COR-L47 (cell line): Measurements from ENCODE around the gene CREBBP.
"Not testable (repeated sequence)": the region's sequence is repeated elsewhere in the genome, so short reads cannot be mapped to it uniquely, and the experiment has no call there.

Experiments
- DNase-seq: peaks from one replicate; lab custom pipeline; 2025; lab: John Stamatoyannopoulos, UW

Gene CREBBP

DNA sequence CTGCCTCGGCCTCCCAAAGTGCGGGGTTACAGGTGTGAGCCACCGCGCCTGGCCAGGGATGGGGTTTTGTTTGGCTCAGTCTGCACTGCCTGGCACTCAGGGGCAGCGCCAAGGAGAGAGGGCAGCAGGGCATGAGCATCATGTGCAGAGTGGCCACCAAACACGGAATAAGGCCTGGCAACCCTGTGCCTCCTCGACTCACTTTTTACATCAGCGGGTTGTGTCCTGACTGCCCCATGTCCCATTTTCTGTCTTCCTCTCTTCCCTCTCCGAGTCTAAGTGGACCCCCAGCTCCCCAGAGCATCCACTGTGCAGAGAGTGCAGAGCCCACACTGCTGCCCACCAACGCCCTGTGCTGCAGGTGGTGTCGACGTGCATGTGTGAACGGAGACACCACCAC lies 145.0 kb downstream of the CREBBP start:
- no peak for DNase-seq

DNA sequence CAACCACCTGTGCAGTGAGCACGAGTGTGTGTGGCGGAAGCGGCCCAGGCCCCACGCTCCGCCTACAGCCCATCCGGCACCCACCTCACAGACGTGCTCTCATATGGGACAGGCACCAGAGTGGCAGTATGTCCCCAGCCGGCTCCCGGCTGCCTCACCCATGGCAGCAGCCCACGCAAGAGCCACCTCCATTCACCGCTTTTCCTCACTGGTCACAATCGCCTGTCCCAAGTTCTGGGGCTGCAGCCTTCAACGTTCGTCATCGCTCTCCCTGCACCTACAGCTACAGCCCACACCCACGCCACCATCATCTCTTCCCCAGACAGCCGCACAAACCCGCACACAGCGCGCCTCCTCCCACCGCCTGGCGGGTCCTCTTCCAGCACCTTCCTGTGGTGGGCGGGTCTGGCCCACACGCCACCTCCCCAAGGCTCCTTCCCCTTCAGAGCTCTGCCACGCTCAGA lies 145.7 kb downstream of the CREBBP start:
- no peak for DNase-seq

DNA sequence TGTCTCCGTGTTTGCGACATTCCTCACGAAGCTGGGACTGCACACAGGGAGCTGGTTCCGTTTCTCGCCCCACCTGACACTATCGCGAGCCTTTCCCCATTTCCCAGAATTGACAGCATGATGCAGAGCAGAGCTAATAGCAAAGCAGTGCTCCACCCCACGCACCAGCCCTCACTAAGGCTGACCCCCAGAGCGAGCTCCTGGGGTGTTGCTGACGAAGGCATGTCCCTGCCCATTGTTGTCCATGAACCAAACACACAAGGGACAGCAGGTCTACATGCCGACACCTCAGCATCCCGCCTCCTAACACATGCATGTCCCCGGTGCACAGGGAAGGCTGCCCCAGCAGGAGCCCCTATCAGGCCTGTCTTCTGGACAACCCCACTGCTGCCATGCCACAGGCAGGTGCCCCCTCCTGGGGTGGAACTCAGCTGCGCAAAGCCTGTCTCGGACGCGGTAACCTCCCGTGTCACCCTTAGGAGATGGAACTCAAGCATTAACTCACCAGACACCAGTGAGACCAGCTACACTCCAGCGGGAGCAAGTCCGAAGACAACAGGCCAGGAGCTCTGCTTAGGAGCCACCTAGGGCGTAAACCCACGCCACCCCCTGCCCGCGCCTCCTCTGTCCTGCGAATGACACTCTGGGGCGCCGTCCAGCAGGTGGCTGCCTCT lies 146.3 kb downstream of the CREBBP start:
- no peak for DNase-seq

DNA sequence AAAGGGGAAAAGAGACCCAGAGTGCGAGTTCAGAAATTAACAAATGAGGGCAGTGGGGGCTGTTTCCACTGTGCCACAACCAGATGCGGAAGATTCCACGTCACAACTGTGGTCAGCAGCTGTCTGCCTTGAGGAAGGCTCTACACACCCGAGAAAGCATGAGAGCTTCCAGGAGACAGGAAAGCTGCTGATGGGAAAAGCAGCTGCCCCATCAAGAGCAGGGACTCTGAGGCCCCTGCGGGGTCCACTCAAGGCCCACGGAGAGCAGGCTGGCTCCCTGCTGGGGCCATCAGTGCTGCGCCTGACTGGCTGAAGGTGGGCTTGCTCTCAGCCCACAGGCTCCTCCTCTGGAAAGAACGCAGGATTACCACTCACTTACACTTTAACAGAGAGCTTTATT lies 148.3 kb downstream of the CREBBP start:
- no peak for DNase-seq

DNA sequence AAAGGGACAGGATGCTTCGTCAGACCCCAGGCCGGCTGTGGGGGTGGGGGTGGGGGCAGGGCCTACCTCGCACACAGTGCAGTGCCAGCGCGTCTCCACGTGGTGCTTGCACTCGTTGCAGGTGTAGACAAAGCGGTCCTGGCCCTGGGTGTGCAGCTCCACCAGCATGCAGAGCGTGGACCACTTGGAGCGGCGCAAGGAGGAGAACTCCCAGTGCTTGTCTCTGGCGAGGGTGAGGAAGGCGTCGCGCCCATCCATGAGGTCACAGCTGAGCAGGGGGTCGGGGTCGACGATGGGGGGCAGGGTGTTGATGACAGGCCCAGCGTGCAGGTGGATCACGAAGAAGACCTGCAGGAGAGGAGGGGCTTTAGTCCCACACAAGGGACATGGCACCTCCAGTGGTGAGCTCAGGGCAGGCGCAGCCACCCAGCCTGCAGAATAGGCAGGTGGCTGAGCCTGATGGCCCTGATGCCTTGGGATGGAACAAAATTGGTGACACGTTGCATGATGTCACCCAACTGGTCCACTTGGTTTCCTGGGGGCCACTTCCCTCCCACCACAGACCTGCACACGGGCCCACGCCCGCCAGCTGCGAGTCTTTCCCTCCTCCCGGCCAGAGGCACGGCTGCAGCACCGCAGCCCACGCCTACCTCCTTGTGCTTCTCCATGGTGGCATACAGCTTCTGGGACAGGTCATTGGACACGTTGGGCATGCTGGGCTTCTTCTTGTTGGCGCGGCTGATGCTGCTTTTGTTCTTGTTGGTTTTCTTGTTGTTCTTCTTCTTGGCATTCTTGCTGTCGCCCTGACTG lies 149.2 kb downstream of the CREBBP start:
- no peak for DNase-seq

DNA sequence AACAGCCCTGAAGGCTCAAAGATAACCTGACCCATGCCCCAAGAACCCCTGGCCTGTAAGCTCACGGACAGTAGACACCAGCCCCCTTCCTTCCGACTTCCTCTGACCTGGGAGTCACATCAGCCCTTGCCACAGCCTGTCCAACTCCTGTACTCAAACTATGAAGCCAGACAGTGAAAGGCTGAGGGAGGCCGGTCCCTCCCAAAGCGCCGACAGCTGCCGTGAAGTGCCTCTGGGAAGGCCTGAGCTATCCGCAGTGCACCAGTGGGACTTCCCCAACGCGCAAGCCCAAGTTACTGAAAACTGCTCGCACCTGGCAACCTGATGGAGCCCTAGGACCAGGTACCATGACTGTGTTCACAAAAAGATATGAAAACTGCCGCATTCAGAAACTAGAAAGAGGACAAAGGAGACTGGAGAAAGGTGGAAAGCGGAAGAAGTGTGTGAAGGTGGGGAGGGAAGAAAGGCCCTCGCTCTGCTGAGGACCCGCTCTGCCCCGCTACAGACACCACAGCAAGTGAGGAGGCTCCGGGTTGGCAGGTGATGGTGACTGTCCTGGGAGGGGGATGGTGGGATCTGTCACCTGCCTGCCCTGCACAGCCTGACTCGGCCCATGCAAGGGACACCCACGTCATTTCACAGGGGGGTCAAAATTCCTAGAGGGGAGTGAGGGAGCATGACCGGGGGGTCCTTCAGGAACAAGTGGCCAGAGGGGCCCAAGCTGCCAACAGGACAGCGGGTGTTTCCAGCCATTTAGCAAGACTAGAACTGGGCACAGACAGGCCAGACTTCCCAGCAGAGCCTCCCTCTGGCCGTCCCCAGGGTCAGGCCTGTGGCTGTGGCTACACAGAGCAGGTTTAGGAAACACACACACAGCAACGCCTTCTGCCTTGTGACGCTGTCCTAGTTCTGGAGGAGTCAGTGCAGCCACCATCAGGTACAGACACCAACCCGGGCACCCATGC lies 150.1 kb downstream of the CREBBP start:
- DNase-seq: no peak

DNA sequence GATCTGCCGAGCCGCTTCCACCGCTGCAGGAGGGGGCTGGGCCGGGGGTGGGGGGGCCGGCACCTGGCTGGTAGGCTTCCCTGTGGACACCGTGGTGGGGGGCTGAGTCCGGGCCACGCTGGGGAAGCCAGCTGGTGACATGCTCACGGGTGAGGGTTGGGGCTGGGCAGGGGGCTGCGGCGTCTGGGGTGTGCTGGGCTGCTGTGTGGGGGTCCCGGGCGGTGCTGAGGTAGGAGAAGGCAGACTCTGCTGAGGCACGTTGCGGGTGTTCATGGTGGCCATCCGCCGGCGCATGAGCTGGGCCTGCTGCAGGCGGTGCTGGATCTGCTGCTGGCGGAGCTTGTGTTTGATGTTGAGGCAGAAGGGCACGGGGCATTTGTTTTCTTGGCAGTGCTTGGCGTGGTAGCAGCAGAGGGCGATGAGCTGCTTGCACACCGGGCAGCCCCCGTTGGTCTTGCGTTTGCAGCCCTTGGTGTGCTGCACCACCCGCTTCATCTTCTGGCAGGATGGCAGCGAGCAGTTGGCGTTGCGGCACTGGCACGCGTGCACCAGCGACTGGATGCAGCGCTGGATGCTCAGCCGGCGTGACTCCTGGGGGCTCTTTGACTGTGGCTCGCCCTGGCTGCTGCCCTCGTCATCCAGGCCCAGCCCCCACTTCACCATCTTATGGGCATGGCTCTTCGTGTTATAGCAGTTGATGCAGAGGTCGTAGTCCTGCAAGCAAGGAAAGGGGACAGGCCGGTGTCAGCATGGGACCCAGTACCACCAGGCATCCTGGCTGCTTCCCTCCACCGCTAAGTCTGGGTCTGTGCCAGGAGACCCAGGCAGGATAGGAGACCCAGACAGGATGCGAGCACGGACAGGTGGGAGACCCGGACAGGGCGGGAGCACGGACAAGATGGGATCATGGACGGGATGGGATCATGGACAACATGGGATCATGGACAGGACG lies 151.1 kb downstream of the CREBBP start:
- DNase-seq: no peak

DNA sequence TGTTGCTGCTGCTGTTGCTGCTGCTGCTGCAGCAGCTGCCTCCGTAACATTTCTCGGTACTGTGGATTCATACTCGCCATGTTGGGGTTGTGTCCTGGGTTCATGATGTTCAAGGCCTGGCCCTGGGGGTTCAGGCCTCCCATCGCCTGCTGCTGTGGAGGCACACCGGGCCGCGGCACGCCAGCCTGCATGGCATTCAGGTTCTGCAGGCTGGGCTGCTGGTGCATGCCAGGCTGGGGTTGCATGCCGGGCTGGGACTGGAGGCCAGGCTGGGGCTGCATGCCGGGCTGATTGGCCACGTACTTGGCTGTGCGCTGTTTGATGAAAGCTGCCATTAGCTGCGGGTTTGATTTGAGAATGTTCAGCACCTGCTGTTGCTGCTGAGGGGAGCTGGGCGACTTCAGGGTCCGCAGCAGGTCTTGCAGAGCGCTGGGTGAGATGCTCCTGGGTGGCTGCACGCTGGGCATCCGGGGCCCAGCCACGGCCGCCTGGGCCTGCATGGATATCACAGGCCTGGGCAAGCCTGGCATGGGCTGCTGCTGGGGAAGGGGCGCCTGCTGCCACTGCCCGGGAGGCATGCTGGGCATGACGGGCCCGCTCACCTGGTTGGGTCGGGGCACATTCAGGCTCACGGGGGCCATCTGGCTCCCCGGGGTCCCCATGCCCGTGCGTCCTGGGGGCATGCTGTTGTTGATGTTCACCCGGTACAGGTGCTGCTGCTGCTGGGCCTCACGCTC lies 151.9 kb downstream of the CREBBP start:
- DNase-seq: no peak

DNA sequence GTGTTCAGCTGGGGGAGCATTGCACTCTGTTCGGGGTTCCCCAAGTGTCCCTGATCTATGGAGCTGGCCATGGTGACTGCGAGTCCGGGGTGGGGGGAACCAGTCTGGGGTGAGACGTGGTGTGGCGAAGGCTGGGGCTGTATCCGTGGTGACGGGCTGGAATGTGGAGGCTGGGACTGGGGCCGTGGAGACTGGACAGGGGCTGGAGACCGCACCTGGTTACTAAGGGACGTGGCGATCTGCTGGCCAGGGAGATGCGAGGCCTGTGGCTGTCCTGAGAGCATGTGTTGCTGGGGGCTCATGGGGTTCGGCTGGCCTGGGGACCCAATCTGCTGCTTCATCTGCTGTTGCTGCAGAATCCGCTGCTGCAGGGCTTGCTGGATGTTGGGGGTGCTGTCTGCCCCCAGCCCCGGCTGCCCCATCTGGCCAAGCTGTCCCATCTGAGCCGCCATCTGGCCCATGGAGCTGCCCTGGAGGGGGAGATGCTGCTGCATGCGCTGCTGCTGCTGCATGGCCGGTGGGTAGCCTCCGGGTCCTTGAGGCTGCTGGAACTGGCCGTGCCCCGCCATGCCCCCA lies 152.6 kb downstream of the CREBBP start:
- no peak for DNase-seq

DNA sequence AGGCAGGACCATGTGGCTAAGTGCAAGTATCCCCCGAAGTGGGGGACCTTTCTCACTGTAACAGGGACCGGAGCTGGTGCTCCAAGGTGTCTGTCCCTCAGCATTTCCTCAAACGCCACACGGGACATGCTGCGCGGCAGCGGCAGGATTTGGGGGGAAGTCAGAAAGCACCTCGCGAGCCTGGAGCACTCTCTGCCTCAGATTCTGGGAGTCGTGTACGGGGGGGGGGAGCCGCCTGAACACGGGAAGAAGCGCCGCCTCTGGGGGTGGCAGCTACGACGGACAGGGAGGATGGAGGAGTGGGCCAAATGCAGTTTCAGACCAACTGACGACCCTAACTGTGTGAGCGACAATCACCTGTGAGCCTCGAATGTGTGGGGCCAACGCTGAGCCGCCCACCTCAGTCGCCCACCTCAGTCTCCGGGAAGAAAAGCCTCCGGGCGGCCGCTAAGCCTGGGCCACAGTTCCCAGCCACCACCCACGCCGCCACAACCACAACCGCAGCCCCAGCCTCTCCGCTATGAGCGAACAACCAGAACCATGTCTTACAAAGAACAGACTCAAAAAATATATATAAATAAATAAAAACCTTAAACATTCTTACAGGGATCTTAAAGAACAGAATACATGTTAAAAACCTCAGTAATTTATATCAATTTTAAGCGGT lies 154.4 kb downstream of the CREBBP start:
- DNase-seq: no peak

DNA sequence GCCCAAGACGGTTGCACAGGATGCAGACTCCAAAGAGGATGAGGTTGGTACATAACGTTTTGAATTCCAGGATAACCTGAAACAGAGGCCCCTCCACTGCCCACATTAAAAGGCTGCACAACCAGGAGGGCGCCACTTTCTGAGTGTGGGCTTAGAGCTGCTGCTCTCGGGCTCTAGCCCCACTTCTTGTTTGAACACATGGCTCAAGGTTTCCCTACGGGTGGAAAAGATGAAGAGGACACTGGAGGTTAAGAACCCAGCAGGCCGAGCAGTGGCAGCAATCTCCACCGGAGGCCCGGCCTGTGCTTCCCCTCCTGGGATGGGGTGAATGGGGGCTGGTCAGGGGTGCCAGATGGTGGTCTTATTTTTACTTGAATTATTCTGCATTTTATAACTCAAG lies 155.2 kb downstream of the CREBBP start:
- DNase-seq: no peak

DNA sequence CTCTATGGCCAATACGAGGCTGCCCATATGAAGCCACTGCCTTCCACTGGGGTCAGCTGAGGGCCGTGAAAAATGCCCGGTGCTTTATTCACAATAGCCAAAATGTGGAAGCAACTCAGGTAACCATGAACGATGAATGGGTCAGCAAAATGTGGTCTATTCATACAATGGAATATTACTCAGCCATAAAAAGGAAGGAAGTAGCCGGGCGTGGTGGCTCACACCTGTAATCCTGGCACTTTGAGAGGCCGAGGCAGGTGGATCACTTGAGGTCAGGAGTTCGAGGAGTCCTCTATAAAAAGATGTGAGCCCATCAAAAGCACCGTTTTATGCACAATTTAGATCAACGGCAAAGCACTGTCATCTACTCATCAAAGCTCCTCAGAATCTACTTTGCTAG lies 158.0 kb downstream of the CREBBP start:
- DNase-seq: no peak

DNA sequence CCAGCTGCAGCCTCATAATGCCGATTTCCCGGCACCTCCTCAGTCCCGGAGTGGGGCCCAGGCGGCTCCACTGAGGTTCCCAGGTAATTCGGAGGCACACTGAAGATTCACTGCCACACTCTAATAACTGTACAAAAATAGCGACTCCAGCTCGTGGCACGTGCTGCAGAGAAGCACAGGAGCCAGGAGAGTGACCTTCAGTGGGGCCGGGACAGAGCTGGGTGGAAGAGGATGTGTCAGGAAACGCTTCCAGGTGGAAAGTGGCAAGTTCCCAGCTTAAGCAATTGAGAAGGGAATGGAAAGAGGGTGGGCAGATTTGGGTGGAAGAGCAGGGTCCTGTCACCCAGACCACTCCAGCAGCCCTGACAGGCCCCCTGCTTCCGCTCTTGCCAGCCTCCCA lies 160.1 kb downstream of the CREBBP start:
- DNase-seq: no peak

DNA sequence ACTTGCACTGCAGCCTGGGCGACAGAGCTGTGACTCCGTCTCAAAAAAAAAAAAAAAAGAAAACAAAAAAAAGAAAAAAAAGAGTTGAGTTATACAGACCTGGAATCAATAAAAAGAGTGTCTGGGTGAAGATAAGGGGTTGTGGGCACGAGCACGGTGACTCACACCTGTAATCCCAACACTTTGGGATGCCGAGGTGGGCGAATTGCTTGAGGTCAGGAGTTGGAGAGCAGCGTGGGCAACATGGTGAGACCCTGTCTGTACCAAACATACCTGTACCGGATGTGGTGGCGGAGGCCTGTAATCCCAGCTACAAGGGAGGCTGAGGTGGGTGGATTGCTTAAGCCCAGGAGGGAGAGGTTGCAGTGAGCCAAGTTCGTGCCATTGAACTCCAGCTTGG lies 161.9 kb downstream of the CREBBP start:
- no peak for DNase-seq

DNA sequence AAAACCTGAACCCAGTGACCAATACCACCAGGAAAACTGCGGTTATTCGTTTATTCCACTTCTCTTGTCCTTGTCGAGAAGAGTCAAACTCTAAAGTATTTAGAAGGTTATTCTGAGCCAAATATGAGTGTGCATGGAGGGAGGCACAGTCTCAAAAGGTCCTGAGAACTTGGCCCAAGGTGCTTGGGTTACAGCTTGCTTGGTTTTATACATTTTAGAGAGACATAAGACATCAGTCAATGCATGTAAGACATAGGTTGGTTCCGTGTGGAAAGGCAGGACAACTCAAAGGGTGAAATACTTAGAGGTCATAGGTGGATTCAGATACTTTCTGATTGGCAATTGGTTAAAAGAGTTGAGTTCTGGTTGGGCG lies 162.5 kb downstream of the CREBBP start:
- no peak for DNase-seq

DNA sequence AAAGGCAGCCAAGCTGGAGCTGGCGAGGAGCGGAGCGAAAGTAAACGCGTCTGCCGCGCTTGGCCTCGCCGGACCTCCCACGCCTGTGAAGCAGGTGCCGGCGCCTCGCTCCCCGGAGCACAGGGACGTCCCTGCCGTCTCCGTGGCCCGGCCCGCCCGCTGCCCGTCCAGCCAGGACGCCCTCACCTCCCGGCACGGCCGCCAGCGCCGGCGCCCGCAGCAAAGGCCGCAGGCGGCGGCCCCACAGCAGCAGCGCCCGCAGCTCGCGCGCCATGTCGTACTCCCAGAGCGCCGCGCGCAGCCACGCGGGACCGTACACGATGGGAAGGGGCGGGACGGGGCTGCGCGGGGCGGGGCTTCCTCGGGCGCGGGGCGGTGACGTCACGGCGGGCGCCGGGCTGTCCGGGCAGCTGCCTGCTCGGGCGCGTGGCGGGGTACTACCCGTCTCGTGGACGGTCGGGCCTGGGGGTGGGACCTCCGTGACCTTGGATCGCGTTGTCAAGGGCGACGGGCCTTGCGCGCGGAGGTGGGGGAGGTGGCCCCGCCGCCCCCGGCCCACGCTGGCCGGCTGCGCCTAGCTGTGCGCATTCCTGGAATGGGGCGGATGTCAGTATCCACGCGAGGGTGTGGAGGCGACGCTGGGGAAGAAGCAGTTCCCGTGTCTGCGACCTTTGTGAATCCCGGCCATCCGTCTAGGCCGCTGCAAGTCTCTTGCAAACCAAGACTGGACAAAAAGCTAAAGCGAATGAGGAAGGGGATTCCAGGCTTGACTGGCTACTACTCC lies 163.1 kb downstream of the CREBBP start, which contains the start of gene TRAP1:
TRAP1 (minus strand) TSS at position 290 of the 784 bp plus-strand sequence; CDS start at position 274, 16 bp downstream.
- peak; percentile 83 for DNase-seq

DNA sequence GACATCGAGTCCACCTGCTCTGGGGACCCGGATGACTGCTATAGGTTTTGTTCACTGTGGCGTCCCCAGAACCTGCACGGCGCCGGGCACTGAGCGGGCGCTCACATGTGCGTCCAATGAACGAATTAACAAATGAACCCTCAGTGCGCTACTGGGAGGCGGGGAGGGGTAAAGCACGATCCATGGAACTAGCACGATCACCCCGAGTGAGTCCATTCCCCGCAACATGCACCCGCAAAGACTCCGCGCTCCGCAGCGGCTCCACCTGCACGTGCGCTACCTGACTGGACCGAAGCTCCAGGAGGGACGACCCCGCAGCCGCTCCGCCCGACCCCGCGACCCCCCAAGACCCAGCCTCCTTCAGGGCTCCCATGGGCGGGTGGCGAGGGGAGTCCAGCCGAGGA lies 163.7 kb downstream of the CREBBP start:
- DNase-seq: peak; percentile 26

DNA sequence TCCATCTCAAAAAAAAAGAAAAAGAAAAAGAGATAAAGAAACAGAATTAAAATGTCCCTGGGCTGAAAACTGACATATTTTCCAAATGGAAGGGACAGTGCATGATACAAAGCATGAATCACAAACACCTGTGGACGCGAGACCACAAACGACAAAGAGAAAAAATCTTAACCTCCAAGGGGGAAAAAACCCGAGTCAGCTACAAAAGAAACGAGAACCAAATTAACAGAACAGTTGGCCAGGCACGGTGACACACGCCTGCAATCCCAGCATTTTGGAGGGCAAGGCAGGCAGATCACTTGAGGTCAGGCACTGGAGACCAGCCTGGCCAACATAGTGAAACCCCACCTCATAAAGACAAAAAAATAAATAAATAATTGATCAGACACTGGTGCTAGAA lies 165.1 kb downstream of the CREBBP start:
- DNase-seq: no peak

DNA sequence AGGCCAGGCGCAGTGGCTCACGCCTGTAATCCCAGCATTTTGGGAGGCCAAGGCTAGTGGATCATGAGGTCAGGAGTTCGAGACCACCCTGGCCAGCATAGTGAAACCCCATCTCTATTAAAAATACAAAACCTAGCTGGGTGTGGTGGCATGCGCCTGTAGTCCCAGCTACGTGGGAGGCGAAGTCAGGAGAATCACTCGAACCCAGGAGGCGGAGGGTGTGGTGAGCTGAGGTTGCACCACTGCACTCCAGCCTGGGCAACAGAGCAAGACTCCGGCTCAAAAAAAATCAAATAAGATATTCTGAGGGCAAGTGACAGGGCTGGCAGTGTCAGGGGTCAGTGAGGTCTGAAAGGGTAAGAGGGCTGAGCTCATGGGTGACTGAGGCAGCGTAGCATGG lies 166.1 kb downstream of the CREBBP start:
- not testable (repeated sequence) for DNase-seq
